Measurements from ENCODE around the gene RNASEH1.

RNASEH1 gene

GRCh38 chr2:3542107-3542506 lies 16.0 kb downstream of the RNASEH1 start:
- no peak for DNase-seq (ENCODE audit: low read depth)
- H3K4me3 ChIP-seq (ENCODE audit: low read depth, low read length) = no peak overlapping the region
- no peak for TF ChIP-seq POLR2A (IDR thresholded peaks at IDR 0.05; ENCODE audit: extremely low read depth, insufficient read length)
- TF ChIP-seq MYC (IDR thresholded peaks at IDR 0.05; ENCODE audit: low read depth, low read length) = no peak
- no peak for TF ChIP-seq CTCF (IDR thresholded peaks at IDR 0.05; ENCODE audit: low read depth, low read length)
- no peak for TF ChIP-seq MAX (IDR thresholded peaks at IDR 0.05; ENCODE audit: low read depth, low read length)

- TF ChIP-seq CTCF (IDR thresholded peaks at IDR 0.05; ENCODE audit: low read depth, low read length) (no peak), MAX (IDR thresholded peaks at IDR 0.05; ENCODE audit: low read depth, low read length) (no peak), MYC (IDR thresholded peaks at IDR 0.05; ENCODE audit: low read depth, low read length) (no peak), POLR2A (IDR thresholded peaks at IDR 0.05; ENCODE audit: extremely low read depth, insufficient read length) (no peak)
- no peak for DNase-seq (ENCODE audit: low read depth)
- no peak overlapping the region for H3K4me3 ChIP-seq (ENCODE audit: low read depth, low read length)
Observed at GRCh38 chr2:3539836-3540235, 18.3 kb downstream of the RNASEH1 start.

DNA sequence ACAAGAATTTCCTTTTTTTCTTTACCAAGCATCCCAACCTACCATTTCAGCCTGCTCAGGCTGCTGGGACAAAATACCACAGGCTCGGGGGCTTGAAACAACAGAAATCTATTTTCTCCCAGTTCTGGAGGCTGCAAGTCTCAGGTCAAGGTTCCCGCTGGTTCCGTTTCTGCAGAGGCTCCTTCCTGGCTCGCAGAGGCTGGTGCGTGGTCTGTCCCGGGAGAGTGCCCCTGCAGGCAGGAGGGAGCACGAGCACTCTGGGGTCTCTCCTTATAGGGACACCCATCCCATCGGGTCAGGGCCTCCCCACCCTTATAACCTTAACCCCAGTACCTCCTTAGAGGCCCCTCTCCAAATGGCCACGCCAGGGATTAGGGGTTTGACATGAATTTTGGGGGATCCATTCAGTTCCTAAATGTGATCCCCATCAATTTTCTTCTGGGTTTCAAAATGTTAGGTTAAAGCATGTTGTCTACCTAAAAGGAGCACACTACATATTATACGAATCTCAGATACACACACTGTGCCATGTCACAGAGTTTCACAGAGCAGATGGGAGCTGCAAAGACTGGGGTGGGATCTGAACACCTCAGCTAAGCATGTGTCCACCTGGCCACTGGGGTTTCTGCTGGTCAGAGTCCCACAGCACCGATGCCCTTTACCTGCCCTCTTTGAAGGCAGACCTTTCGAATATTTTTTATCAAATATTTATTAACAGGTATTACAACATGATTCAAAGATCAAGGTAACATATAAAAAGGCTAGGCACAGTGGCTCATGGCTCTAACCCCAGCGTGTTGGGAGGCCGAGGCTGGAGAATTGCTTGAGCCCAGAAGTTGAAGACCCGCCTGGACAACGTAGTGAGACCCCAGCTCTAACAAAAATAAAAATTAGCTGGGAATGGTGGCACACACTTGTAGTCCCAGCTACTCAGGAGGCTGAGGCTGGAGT lies 21.2 kb downstream of the RNASEH1 start:
- TF ChIP-seq MAX (IDR thresholded peaks at IDR 0.05; ENCODE audit: low read depth, low read length) = no peak
- TF ChIP-seq CTCF (IDR thresholded peaks at IDR 0.05; ENCODE audit: low read depth, low read length) = peak; percentile 28
- TF ChIP-seq POLR2A (IDR thresholded peaks at IDR 0.05; ENCODE audit: extremely low read depth, insufficient read length) = no peak
- no peak for TF ChIP-seq MYC (IDR thresholded peaks at IDR 0.05; ENCODE audit: low read depth, low read length)
- DNase-seq (ENCODE audit: low read depth) = peak; percentile 30
- H3K4me3 ChIP-seq (ENCODE audit: low read depth, low read length) = no peak overlapping the region

GRCh38 chr2:3535794-3536681 lies 22.1 kb downstream of the RNASEH1 start:
- TF ChIP-seq POLR2A (IDR thresholded peaks at IDR 0.05; ENCODE audit: extremely low read depth, insufficient read length) (no peak), MYC (IDR thresholded peaks at IDR 0.05; ENCODE audit: low read depth, low read length) (no peak), CTCF (IDR thresholded peaks at IDR 0.05; ENCODE audit: low read depth, low read length) (no peak), MAX (IDR thresholded peaks at IDR 0.05; ENCODE audit: low read depth, low read length) (no peak)
- no peak for DNase-seq (ENCODE audit: low read depth)
- H3K4me3 ChIP-seq (ENCODE audit: low read depth, low read length) = no peak overlapping the region

- TF ChIP-seq MAX (IDR thresholded peaks at IDR 0.05; ENCODE audit: low read depth, low read length) (no peak), POLR2A (IDR thresholded peaks at IDR 0.05; ENCODE audit: extremely low read depth, insufficient read length) (no peak), CTCF (IDR thresholded peaks at IDR 0.05; ENCODE audit: low read depth, low read length) (no peak), MYC (IDR thresholded peaks at IDR 0.05; ENCODE audit: low read depth, low read length) (no peak)
- DNase-seq (ENCODE audit: low read depth) = no peak
- no peak overlapping the region for H3K4me3 ChIP-seq (ENCODE audit: low read depth, low read length)
Observed at GRCh38 chr2:3535467-3535793, 22.7 kb downstream of the RNASEH1 start.

Measured in NB4 (cell line).